ENCODE data around the gene PPP1R3G. TPM values are rescaled to one million over a fixed set of nuclear protein-coding genes. Genes with fewer than 3 reads are reported as not detected.
A peak's percentile ranks its signal among the peaks of the same experiment; 100 is the strongest.
"Not testable (repeated sequence)": the region's sequence is repeated elsewhere in the genome, so short reads cannot be mapped to it uniquely, and the experiment has no call there.

Gene PPP1R3G
- total RNA-seq, 4 donors from 2014 or later = 0.26 to 6.0 (median 2.8) TPM

DNA sequence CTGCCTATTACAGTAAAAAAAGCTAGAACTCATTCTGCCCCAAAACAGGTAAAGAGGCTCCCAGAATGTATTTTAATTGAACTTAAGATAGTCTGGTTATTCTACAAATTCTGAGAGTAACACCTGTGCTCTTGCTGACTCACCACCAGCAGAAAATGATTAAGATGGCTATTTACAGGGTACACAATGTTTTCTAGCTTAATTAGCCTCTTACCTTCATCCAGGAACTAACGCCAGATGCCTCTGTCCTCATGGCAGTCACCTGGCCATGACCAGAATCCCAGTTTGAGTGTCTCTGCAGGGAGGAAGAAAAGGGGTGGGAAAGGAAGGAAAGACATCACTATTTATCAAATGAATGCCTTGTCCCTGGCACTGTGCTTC is 31.3 kb upstream of the PPP1R3G start:
- no peak for TF ChIP-seq POLR2A (IDR thresholded peaks at IDR 0.05)
- TF ChIP-seq, protein P1, sequence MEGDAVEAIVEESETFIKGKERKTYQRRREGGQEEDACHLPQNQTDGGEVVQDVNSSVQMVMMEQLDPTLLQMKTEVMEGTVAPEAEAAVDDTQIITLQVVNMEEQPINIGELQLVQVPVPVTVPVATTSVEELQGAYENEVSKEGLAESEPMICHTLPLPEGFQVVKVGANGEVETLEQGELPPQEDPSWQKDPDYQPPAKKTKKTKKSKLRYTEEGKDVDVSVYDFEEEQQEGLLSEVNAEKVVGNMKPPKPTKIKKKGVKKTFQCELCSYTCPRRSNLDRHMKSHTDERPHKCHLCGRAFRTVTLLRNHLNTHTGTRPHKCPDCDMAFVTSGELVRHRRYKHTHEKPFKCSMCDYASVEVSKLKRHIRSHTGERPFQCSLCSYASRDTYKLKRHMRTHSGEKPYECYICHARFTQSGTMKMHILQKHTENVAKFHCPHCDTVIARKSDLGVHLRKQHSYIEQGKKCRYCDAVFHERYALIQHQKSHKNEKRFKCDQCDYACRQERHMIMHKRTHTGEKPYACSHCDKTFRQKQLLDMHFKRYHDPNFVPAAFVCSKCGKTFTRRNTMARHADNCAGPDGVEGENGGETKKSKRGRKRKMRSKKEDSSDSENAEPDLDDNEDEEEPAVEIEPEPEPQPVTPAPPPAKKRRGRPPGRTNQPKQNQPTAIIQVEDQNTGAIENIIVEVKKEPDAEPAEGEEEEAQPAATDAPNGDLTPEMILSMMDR (IDR thresholded peaks at IDR 0.05) = no peak
- peaks cover 0 to 18% of the 10 kb centered on the region in 2 donors for H3K9me3 ChIP-seq
- peak in 1 of 2 donors; percentile 35 for DNase-seq
- intact Hi-C loops (cut with DNase I; ENCODE audit: low total_unique reads) = no loop called here
- H3K27ac ChIP-seq = no peak overlapping the region
- H3K4me3 ChIP-seq = no peak overlapping the region
- no peaks in the 10 kb centered on the region for H3K36me3 ChIP-seq
- no peaks in the 10 kb centered on the region for H3K27me3 ChIP-seq
- H3K4me1 ChIP-seq = no peaks in the 10 kb centered on the region

DNA sequence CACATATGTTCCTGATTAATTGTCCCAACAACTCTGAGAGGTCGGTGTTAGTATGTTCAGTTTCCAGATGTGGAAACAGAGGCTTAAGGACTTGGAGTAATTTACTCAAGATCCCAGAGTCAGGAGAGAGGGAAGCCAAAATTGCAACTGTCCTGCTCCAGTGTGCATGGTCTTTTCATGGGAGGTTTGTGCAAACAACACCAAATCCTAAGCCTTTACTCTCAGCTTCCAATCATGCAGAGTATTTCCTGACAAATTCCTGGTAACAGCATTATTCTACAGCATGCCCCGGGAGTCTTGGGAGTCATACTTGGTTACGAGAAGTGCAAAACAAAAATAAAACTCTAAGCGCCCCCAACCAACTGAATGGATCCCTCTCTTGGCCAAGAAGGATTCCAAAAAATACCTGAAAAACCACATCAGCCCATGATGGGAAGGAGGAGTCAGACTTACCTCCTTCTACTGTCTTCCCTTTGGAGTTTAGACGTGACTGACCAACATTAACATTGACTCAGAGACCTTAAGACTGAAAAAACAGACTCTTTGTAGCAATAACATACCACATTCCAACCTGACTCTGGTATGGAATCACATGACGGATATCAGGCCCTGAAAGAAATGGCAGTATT is 30.8 kb upstream of the PPP1R3G start:
- peak overlapping the region in 1 of 2 donors; percentile 51 for H3K27ac ChIP-seq
- intact Hi-C loops (cut with DNase I; ENCODE audit: low total_unique reads) = no loop called here
- TF ChIP-seq, protein P1 (IDR thresholded peaks at IDR 0.05) = no peak
- TF ChIP-seq POLR2A (IDR thresholded peaks at IDR 0.05) = no peak

DNA sequence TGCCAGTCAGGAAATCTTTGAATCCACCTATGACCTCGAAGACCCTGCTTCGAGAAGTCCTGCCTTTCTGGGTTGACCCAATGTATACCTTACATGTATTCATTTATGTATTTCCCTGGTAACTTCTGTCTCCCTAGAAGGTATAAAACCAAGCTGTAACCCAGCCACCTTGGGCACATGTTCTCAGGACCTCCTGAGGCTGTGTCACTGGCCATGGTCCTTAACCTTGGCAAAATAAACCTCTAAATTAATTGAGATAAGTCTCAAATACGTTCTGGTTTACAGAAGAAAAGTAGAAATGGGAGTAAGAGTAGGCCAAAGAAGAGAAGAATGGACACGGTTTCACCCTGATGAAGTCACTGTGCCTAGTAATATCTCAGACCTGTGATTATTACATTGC is 30.0 kb upstream of the PPP1R3G start:
- no peak for DNase-seq
- Histone ChIP-seq H3K9me3 (peaks cover 0 to 18% of the 10 kb centered on the region in 2 donors), H3K4me1 (no peaks in the 10 kb centered on the region), H3K27me3 (no peaks in the 10 kb centered on the region), H3K36me3 (no peaks in the 10 kb centered on the region), H3K27ac (peak overlapping the region in 1 of 2 donors; percentile 51), H3K4me3 (no peak overlapping the region)
- intact Hi-C loops (cut with DNase I; ENCODE audit: low total_unique reads) = no loop called here
- TF ChIP-seq, protein P1 (IDR thresholded peaks at IDR 0.05) = no peak
- TF ChIP-seq POLR2A (IDR thresholded peaks at IDR 0.05) = no peak

More for the DNA sequence above, 30.8 kb upstream of the PPP1R3G start:
- Histone ChIP-seq H3K27me3 (no peaks in the 10 kb centered on the region), H3K9me3 (peaks cover 0 to 18% of the 10 kb centered on the region in 2 donors), H3K4me3 (no peak overlapping the region), H3K4me1 (no peaks in the 10 kb centered on the region), H3K36me3 (no peaks in the 10 kb centered on the region)
- no peak for DNase-seq

DNA sequence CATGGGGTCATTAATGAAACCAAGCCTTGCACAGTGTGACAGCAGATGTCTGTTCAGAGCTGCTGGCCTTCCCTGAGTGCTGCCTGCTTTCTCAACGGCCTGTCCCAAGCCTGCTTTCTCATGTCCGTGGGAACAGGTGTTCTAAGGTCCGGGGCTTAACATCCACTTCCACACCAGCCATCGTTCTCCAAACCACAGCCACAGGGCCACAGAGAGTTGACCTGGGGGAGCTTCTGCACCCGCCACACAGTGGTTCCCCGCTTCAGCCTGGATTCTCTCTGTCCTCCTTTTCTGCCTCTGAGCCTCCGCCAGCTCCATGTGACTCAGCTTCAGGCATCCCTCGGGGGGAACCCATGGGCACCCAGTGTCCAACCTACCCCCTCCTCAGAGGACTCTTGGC is 26.9 kb upstream of the PPP1R3G start:
- no peaks in the 10 kb centered on the region for H3K27me3 ChIP-seq
- H3K9me3 ChIP-seq = no peaks in the 10 kb centered on the region
- no peak for DNase-seq
- H3K36me3 ChIP-seq = no peaks in the 10 kb centered on the region
- intact Hi-C loops (cut with DNase I; ENCODE audit: low total_unique reads) = no loop called here
- H3K4me1 ChIP-seq = no peaks in the 10 kb centered on the region
- TF ChIP-seq, protein P1 (IDR thresholded peaks at IDR 0.05) = no peak
- no peak for TF ChIP-seq POLR2A (IDR thresholded peaks at IDR 0.05)
- no peak overlapping the region for H3K27ac ChIP-seq
- no peak overlapping the region for H3K4me3 ChIP-seq

DNA sequence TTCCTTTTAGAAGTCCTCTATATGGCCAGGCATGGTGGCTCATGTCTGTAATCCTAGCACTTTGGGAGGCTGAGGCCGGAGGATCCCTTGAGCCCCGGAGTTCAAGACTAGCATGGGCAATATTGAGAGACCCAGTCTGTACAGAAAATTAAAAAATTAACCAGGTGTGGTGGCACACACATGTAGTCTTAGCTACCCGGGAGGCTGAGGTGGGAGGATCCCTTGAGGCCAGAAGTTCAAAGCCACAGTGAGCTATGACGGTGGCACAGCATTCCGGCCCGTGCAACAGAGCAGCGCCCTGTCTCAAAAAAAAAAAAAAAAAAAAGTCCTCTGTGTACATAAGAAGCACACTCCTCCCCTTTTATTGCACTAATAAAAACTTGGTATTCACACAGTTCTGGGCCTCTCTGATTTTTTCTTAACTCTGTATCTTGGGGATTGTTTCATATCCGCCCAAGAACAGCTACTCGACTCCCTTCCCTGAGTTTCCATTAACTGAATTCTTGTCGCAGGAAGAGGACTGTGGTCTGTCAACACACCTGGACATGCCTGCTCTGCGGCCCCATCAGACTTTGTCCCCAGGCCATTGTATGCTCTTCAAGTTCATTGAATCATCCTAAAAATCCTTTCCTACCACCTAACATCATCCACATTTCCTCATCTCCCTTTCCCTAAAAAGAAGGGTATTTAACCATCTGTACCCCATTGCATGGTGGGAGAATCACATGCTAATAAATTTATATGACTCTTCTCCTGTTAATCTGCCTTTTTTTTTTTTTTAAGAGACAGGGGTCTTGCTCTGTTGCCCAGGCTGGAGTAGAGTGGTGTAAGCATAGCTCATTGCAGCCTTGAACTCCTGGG is 25.9 kb upstream of the PPP1R3G start:
- H3K9me3 ChIP-seq = no peaks in the 10 kb centered on the region
- H3K27me3 ChIP-seq = no peaks in the 10 kb centered on the region
- no peaks in the 10 kb centered on the region for H3K36me3 ChIP-seq
- H3K4me1 ChIP-seq = no peaks in the 10 kb centered on the region
- no peak for DNase-seq
- H3K27ac ChIP-seq = no peak overlapping the region
- H3K4me3 ChIP-seq = no peak overlapping the region
- intact Hi-C loops (cut with DNase I; ENCODE audit: low total_unique reads) = no loop called here
- no peak for TF ChIP-seq POLR2A (IDR thresholded peaks at IDR 0.05)
- TF ChIP-seq, protein P1 (IDR thresholded peaks at IDR 0.05) = no peak

DNA sequence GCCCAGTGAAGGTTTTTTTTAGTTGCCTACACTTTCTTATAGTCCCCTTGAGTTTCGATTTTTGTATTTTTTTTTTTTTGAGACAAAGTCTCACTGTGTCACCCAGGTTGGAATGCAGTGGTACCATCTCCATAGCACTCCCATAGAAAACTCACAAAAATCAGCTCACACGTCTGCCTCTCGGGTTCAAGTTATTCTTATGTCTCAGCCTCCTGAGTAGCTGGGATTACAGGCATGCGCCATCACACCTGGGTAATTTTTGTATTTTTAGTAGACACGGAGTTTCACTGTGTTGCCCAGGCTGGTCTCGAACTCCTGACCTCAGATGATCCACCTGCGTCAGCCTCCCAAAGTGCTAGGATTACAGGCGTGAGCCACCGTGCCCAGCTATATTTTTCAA is 24.7 kb upstream of the PPP1R3G start:
- H3K4me3 ChIP-seq; H3K9me3 ChIP-seq; H3K4me1 ChIP-seq; H3K27ac ChIP-seq; DNase-seq; intact Hi-C loops (cut with DNase I; ENCODE audit: low total_unique reads); H3K36me3 ChIP-seq; H3K27me3 ChIP-seq: not testable (repeated sequence)
